ENCODE measurements around the gene HIC1.

The HIC1 gene

GRCh38 chr17:2077040-2077439 lies 22.1 kb downstream of the HIC1 start:
- TF ChIP-seq CTCF (IDR thresholded peaks at IDR 0.05; ENCODE audit: low read depth, low read length): no peak
- no peak for DNase-seq (ENCODE audit: extremely low read depth, low read depth)

- TF ChIP-seq CTCF (IDR thresholded peaks at IDR 0.05; ENCODE audit: low read depth, low read length): no peak
- no peak for DNase-seq (ENCODE audit: extremely low read depth, low read depth)
Measured at GRCh38 chr17:2081564-2081963, 26.7 kb downstream of the HIC1 start.

- TF ChIP-seq CTCF (IDR thresholded peaks at IDR 0.05; ENCODE audit: low read depth, low read length): no peak
- no peak for DNase-seq (ENCODE audit: extremely low read depth, low read depth)
Measured at GRCh38 chr17:2082003-2082781, 27.3 kb downstream of the HIC1 start.

GRCh38 chr17:2083613-2084035 lies 28.7 kb downstream of the HIC1 start:
- TF ChIP-seq CTCF (IDR thresholded peaks at IDR 0.05; ENCODE audit: low read depth, low read length): no peak
- no peak for DNase-seq (ENCODE audit: extremely low read depth, low read depth)

- no peak for TF ChIP-seq CTCF (IDR thresholded peaks at IDR 0.05; ENCODE audit: low read depth, low read length)
- no peak for DNase-seq (ENCODE audit: extremely low read depth, low read depth)
Measured at GRCh38 chr17:2084036-2084765, 29.3 kb downstream of the HIC1 start.

- TF ChIP-seq CTCF (IDR thresholded peaks at IDR 0.05; ENCODE audit: low read depth, low read length): no peak
- DNase-seq (ENCODE audit: extremely low read depth, low read depth): peak; percentile 94
Measured at GRCh38 chr17:2084766-2085647, 30.1 kb downstream of the HIC1 start.

Measured in AG09319 (cell line).